Measurements from ENCODE around the gene HMCES. TPM values are rescaled to one million over a fixed set of nuclear protein-coding genes. Genes with fewer than 3 reads are reported as not detected.

The HMCES gene
- total and polyA plus RNA-seq, 2 of the 13 experiments (the other 11 are each of a cell fraction or from before 2014, with no cell fraction given): 16.1 to 37.5 TPM

GRCh38 chr3:129249284-129250065 is 29.2 kb upstream of the HMCES start, which contains the start of gene COPG1 (continued):
- peak; percentile 70 for TF ChIP-seq ZNF883 (CRISPR knock-in tag; IDR thresholded peaks at IDR 0.05; ENCODE audit: not compliant biosample characterization)
- TF ChIP-seq DNMT3B (CRISPR knock-in tag; conservative IDR thresholded peaks at IDR 0.05): 0 out of 2 replicates have a peak, but pooled peaks have one; percentile 6
- no peak for TF ChIP-seq SMARCE1 (IDR thresholded peaks at IDR 0.05; ENCODE audit: borderline replicate concordance)
- peak; percentile 89 for TF ChIP-seq ZNF777 (CRISPR knock-in tag; IDR thresholded peaks at IDR 0.05)
- TF ChIP-seq SRF (IDR thresholded peaks at IDR 0.05; ENCODE audit: low read depth, low read length): no peak
- TF ChIP-seq SNAPC5 (CRISPR knock-in tag; IDR thresholded peaks at IDR 0.05; ENCODE audit: borderline replicate concordance): no peak
- TF ChIP-seq POLR2AphosphoS5 (IDR thresholded peaks at IDR 0.05; ENCODE audit: low read depth, low read length): peak; percentile 94
- no peak for TF ChIP-seq ZFAT (CRISPR knock-in tag; conservative IDR thresholded peaks at IDR 0.05)
- no peak for TF ChIP-seq ZBTB49 (CRISPR knock-in tag; IDR thresholded peaks at IDR 0.05; ENCODE audit: borderline replicate concordance)
- TF ChIP-seq HBP1 (CRISPR knock-in tag; IDR thresholded peaks at IDR 0.05; ENCODE audit: low read depth): no peak; the same call in 1 of the 2 replicates
- peak; percentile 65; the same call in 1 of the 2 replicates for TF ChIP-seq ZNF431 (CRISPR knock-in tag; IDR thresholded peaks at IDR 0.05; ENCODE audit: borderline replicate concordance, low read depth)
- TF ChIP-seq RBM22 (optimal IDR thresholded peaks at IDR 0.05; ENCODE audit: low read length): no peak
- TF ChIP-seq MZF1 (CRISPR knock-in tag; IDR thresholded peaks at IDR 0.05; ENCODE audit: borderline replicate concordance): no peak
- no peak for TF ChIP-seq RORA (CRISPR knock-in tag; IDR thresholded peaks at IDR 0.05)
- peak; percentile 90 for TF ChIP-seq ZNF691 (CRISPR knock-in tag; IDR thresholded peaks at IDR 0.05; ENCODE audit: borderline replicate concordance, low read depth)
- TF ChIP-seq AHDC1 (CRISPR knock-in tag; IDR thresholded peaks at IDR 0.05; ENCODE audit: borderline replicate concordance): no peak
- TF ChIP-seq ZNF772 (CRISPR knock-in tag; IDR thresholded peaks at IDR 0.05): peak; percentile 61; the same call in 1 of the 2 replicates
- TF ChIP-seq YEATS4 (CRISPR knock-in tag; IDR thresholded peaks at IDR 0.05; ENCODE audit: borderline replicate concordance): peak; percentile 99
- TF ChIP-seq RAD51 (IDR thresholded peaks at IDR 0.05; ENCODE audit: borderline replicate concordance): no peak
